ENCODE data around the gene ANXA4.

- TF ChIP-seq NFE2L1 (CRISPR knock-in tag; IDR thresholded peaks at IDR 0.05; ENCODE audit: borderline replicate concordance) (no peak), ELF4 (CRISPR knock-in tag; IDR thresholded peaks at IDR 0.05; ENCODE audit: borderline replicate concordance) (no peak), SMC3 (IDR thresholded peaks at IDR 0.05; ENCODE audit: low read length) (no peak), MEIS2 (CRISPR knock-in tag; IDR thresholded peaks at IDR 0.05) (no peak), USF2 (IDR thresholded peaks at IDR 0.05; ENCODE audit: low read depth, low read length) (no peak), USF2 (CRISPR knock-in tag; IDR thresholded peaks at IDR 0.05; ENCODE audit: borderline replicate concordance) (no peak), TGIF2 (CRISPR knock-in tag; IDR thresholded peaks at IDR 0.05) (no peak), ASH2L (IDR thresholded peaks at IDR 0.05; ENCODE audit: insufficient read length, low read depth, low read length) (no peak), MIER3 (CRISPR knock-in tag; IDR thresholded peaks at IDR 0.05; ENCODE audit: borderline replicate concordance) (no peak), NFATC3 (CRISPR knock-in tag; IDR thresholded peaks at IDR 0.05) (no peak), POLR2AphosphoS2 (IDR thresholded peaks at IDR 0.05; ENCODE audit: low read depth, low read length) (no peak)
Observed at GRCh38 chr2:69786052-69786560, 44.2 kb downstream of the ANXA4 start.

All from HepG2 (cell line).